CD14-positive monocyte (primary cell): ENCODE data around the gene SLC6A7. TPM values are rescaled to one million over a fixed set of nuclear protein-coding genes. Genes with fewer than 3 reads are reported as not detected.

ENCODE experiments used
- DNase-seq, 3 donors: peaks; one replicate each; pipeline ENCODE4 v3.0.0-alpha.2; 2011 to 2022
- H2AFZ ChIP-seq: 2 replicates; pipeline ENCODE4 v1.6.0; 2012; ENCODE audit warnings: mild to moderate bottlenecking, low read depth, low read length, inconsistent platforms; ENCODE audit not compliant: insufficient read depth, poor library complexity, severe bottlenecking
- H3K27ac ChIP-seq, 2 donors: 1 replicate in 1 of 2; 2 replicates in 1 of 2; pipeline ENCODE4 v1.5.1; 2012 to 2013; ENCODE audit warnings: low read length in 2 of 2, control low read depth in 1 of 2, inconsistent platforms in 1 of 2, low read depth in 1 of 2, mild to moderate bottlenecking in 1 of 2
- H3K27me3 ChIP-seq, 2 donors: one replicate each; pipeline versions ENCODE4 v1.6.0 to v1.6.1; 2011 to 2013; ENCODE audit warnings: low read length in 2 of 2; ENCODE audit not compliant: control insufficient read depth in 2 of 2, insufficient read depth in 2 of 2
- H3K36me3 ChIP-seq, 2 donors: replicated peaks in 1 of 2; 1 replicate in 1 of 2; 2 replicates in 1 of 2; pipeline versions ENCODE4 v1.5.1 to v1.6.1; 2012 to 2013; ENCODE audit warnings: low read length in 2 of 2, control low read depth in 1 of 2, inconsistent platforms in 1 of 2, mild to moderate bottlenecking in 1 of 2; ENCODE audit not compliant: insufficient read depth in 2 of 2, control insufficient read depth in 1 of 2
- H3K4me1 ChIP-seq, 2 donors: 1 replicate in 1 of 2; 2 replicates in 1 of 2; pipeline versions ENCODE4 v1.5.1 to v1.6.1; 2012 to 2013; ENCODE audit warnings: low read length in 2 of 2, control low read depth in 1 of 2, inconsistent platforms in 1 of 2, mild to moderate bottlenecking in 1 of 2, moderate library complexity in 1 of 2; ENCODE audit not compliant: insufficient read depth in 2 of 2, control insufficient read depth in 1 of 2
- H3K4me2 ChIP-seq: replicated peaks from 2 replicates; pipeline ENCODE3; 2012; ENCODE audit warnings: low read length, moderate library complexity, mild to moderate bottlenecking; ENCODE audit not compliant: poor library complexity, severe bottlenecking; ENCODE audit errors: extremely low read depth
- H3K4me3 ChIP-seq, 3 experiments: fragments of 200-600 bp in 1 of 3; sonication (generic) in 1 of 3; replicated peaks in 1 of 3; 1 replicate in 2 of 3; 2 replicates in 1 of 3; pipeline ENCODE4 v1.5.1; 2011 to 2013; ENCODE audit warnings: low read length in 3 of 3, mild to moderate bottlenecking in 3 of 3, control low read depth in 2 of 3, low read depth in 2 of 3, inconsistent platforms in 1 of 3, moderate library complexity in 1 of 3
- H3K79me2 ChIP-seq: 2 replicates; pipeline ENCODE4 v1.6.0; 2012; ENCODE audit warnings: mild to moderate bottlenecking, control low read depth, inconsistent platforms, low read length, moderate library complexity; ENCODE audit not compliant: insufficient read depth
- H3K9ac ChIP-seq: 2 replicates; pipeline ENCODE4 v1.6.0; 2017; ENCODE audit warnings: low read length, mild to moderate bottlenecking; ENCODE audit not compliant: insufficient read depth, poor library complexity, severe bottlenecking
- H3K9me3 ChIP-seq, 2 donors: replicated peaks in 1 of 2; 1 replicate in 1 of 2; 2 replicates in 1 of 2; pipeline versions ENCODE4 v1.5.1 to v1.6.1; 2012 to 2013; ENCODE audit warnings: low read length in 2 of 2, control low read depth in 1 of 2; ENCODE audit not compliant: control insufficient read depth in 1 of 2, insufficient read depth in 1 of 2
- H4K20me1 ChIP-seq: 2 replicates; pipeline ENCODE4 v1.6.0; 2012; ENCODE audit warnings: mild to moderate bottlenecking, low read length, control low read depth, moderate library complexity; ENCODE audit not compliant: insufficient read depth
- H3K27ac Mint-ChIP-seq, 7 donors: one replicate each; pipeline ENCODE4 v1.8.0; 2020; ENCODE audit warnings: mild to moderate bottlenecking in 7 of 7, mixed read lengths in 7 of 7, moderate library complexity in 6 of 7, inconsistent platforms in 2 of 7
- H3K27me3 Mint-ChIP-seq, 3 donors: one replicate each; pipeline ENCODE4 v1.8.0; 2021 to 2022; ENCODE audit warnings: low read depth in 3 of 3, mild to moderate bottlenecking in 3 of 3, mixed read lengths in 3 of 3, moderate library complexity in 3 of 3, inconsistent platforms in 1 of 3
- H3K36me3 Mint-ChIP-seq, 2 donors: one replicate each; pipeline ENCODE4 v1.8.0; 2020; ENCODE audit warnings: mixed read lengths in 2 of 2, inconsistent platforms in 1 of 2, mild to moderate bottlenecking in 1 of 2
- H3K4me1 Mint-ChIP-seq: one replicate; pipeline ENCODE4 v1.8.0; 2020; ENCODE audit warnings: mild to moderate bottlenecking, mixed read lengths
- H3K4me3 Mint-ChIP-seq, 2 donors: one replicate each; pipeline ENCODE4 v1.8.0; 2020; ENCODE audit warnings: mild to moderate bottlenecking in 2 of 2, mixed read lengths in 2 of 2, moderate library complexity in 1 of 2
- H3K9me3 Mint-ChIP-seq, 7 donors: one replicate each; pipeline ENCODE4 v1.8.0; 2020 to 2022; ENCODE audit warnings: mixed read lengths in 7 of 7, mild to moderate bottlenecking in 6 of 7, moderate library complexity in 6 of 7, inconsistent platforms in 2 of 7
- CTCF ChIP-seq: fragments of 200-600 bp; IDR thresholded peaks from one replicate; pipeline ENCODE4 v1.8.0; 2022; ENCODE audit warnings: antibody characterized with exemption, mild to moderate bottlenecking
- WGBS: methylation state at CpG from one replicate; pipeline ENCODE4 v1.1.5; 2013; ENCODE audit warnings: missing lambda C conversion rate; ENCODE audit not compliant: insufficient coverage; 5-methylcytosine and 5-hydroxymethylcytosine counted together
- intact Hi-C, 2 donors: fragments of 100-400 bp; cut with micrococcal nuclease; formaldehyde crosslinking; loops; one replicate each; pipeline versions ENCODE4 v1.15.0 to v1.15.1; 2023
- polyA plus RNA-seq, 3 donors: library from polyadenylated mRNA; depleted of rRNA in 1 of 3; unstranded in 2 of 3; stranded (reverse) in 1 of 3; fragments of 300-500 nt in 2 of 3; fragments of >200 nt in 1 of 3; fragmentation: Illumina TruSeq in 2 of 3; gene quantifications; 1 replicate in 2 of 3; 2 replicates in 1 of 3; pipeline ENCODE4 v1.2.3, GENCODE V29; 2012 to 2021

Gene SLC6A7
- polyA plus RNA-seq, 3 donors: 0.07 TPM; not detected in 2

- Histone ChIP-seq H3K4me2 (no peak overlapping the region), H3K27me3 (peaks cover 24 to 29% of the 10 kb centered on the region in 2 donors), H3K79me2 (no peaks in the 10 kb centered on the region), H2AFZ (no peak overlapping the region), H3K4me3 (no peak overlapping the region), H3K36me3 (no peaks in the 10 kb centered on the region), H3K9me3 (no peaks in the 10 kb centered on the region), H3K27ac (peak overlapping the region; percentile 57 to 65), H4K20me1 (no peaks in the 10 kb centered on the region), H3K9ac (no peak overlapping the region), H3K4me1 (peaks cover 28 to 29% of the 10 kb centered on the region in 2 donors)
- DNase-seq: no peak
- Mint-ChIP-seq H3K4me1 (peaks cover 38% of the 10 kb centered on the region), H3K9me3 (peaks cover 0 to under 1% (median 0%) of the 10 kb centered on the region in 7 donors), H3K36me3 (no peaks in the 10 kb centered on the region), H3K27me3 (peaks cover 25 to 41% (median 40%) of the 10 kb centered on the region in 3 donors), H3K4me3 (no peak overlapping the region), H3K27ac (peak overlapping the region in 4 of 7 donors; percentile 7 to 84 (median 83))
- no peak for TF ChIP-seq CTCF
- intact Hi-C loops: no loop called here
- WGBS: 93% methylated on average over 3 of the region's 8 CpGs
Observed at GRCh38 chr5:150186137-150186536, 3.7 kb upstream of the SLC6A7 start.

- Histone ChIP-seq H4K20me1 (no peaks in the 10 kb centered on the region), H3K9ac (no peak overlapping the region), H3K79me2 (no peaks in the 10 kb centered on the region), H2AFZ (no peak overlapping the region), H3K27ac (no peak overlapping the region), H3K4me3 (no peak overlapping the region), H3K4me1 (peaks cover 25% of the 10 kb centered on the region in 2 donors), H3K36me3 (no peaks in the 10 kb centered on the region), H3K27me3 (peaks cover 24 to 35% of the 10 kb centered on the region in 2 donors), H3K4me2 (no peak overlapping the region), H3K9me3 (no peaks in the 10 kb centered on the region)
- H3K9me3 Mint-ChIP-seq: peaks cover 0 to 3% (median 0%) of the 10 kb centered on the region in 7 donors
- no peak for DNase-seq
- no peak for TF ChIP-seq CTCF
- H3K27ac Mint-ChIP-seq: peak overlapping the region in 1 of 7 donors; percentile 10
- peaks cover 31 to 46% (median 46%) of the 10 kb centered on the region in 3 donors for H3K27me3 Mint-ChIP-seq
- no peaks in the 10 kb centered on the region for H3K36me3 Mint-ChIP-seq
- intact Hi-C loops: no loop called here
- WGBS: 92% methylated on average over 2 of the region's 4 CpGs
- H3K4me3 Mint-ChIP-seq: no peak overlapping the region
- peaks cover 34% of the 10 kb centered on the region for H3K4me1 Mint-ChIP-seq
Observed at GRCh38 chr5:150186897-150187296, 3.0 kb upstream of the SLC6A7 start.
